ENCODE measurements around the gene SVOP.

GRCh38 chr12:108906971-108907370 is 113.9 kb downstream of the SVOP start:
- TF ChIP-seq CTCF (conservative IDR thresholded peaks at IDR 0.05; ENCODE audit: low read length) (no peak), EZH2phosphoT487 (IDR thresholded peaks at IDR 0.05; ENCODE audit: borderline replicate concordance, low read depth, low read length) (no peak)

Measured in OCI-LY7 (cell line).